Bronchial epithelial cell (primary cell): ENCODE results near the gene FOXO6. TPM values are rescaled to one million over a fixed set of nuclear protein-coding genes. Genes with fewer than 3 reads are reported as not detected.

Experiments
- DNase-seq: peaks from one replicate; pipeline ENCODE4 v3.0.0-alpha.2; 2010; ENCODE audit warnings: low read depth
- FAIRE-seq: peaks from 2 replicates; lab custom pipeline; 2011; peaks lifted over from hg19 to GRCh38; lab: Jason Lieb, UNC
- H3K27me3 ChIP-seq: 2 replicates; pipeline ENCODE4 v1.5.1; 2011; ENCODE audit warnings: low read length; ENCODE audit not compliant: control insufficient read depth, insufficient read depth
- H3K36me3 ChIP-seq: 2 replicates; pipeline ENCODE4 v1.5.1; 2011; ENCODE audit warnings: low read length; ENCODE audit not compliant: control insufficient read depth, insufficient read depth
- H3K4me3 ChIP-seq: 2 replicates; pipeline ENCODE4 v1.5.1; 2011; ENCODE audit warnings: mild to moderate bottlenecking, low read depth, low read length, control low read depth
- total RNA-seq: library from RNA; depleted of rRNA; stranded (reverse); fragments of >200 nt; gene quantifications from 2 replicates; pipeline ENCODE4 v1.2.1, GENCODE V29; 2014
- TF ChIP-seq, protein P1 (sequence below): IDR thresholded peaks from 2 replicates; pipeline ENCODE4 v1.5.1; 2011; ENCODE audit warnings: mild to moderate bottlenecking, moderate library complexity, low read length, control low read depth, inconsistent platforms; ENCODE audit not compliant: insufficient read depth, severe bottlenecking

Gene FOXO6
- total RNA-seq, 1 donor from 2014 or later: not detected

DNA sequence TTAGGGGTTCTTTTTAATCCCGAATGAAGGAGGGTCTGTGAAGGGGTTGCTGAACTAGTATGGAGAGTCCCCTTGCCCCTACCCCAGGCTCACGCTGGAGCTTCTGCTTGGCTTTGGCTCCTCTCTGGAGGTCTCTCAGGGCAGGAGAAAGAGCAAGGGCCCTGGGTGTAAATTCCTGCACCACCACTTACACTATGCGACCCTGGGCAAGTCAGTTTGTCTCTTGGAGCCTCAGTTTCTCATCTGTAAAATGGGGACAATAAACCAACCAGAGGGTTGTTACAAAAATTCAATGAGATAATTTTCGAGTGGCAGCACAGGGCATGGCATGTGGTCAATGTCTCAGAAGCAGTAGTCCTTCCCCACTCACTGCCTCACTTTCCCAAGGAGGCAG lies 11.4 kb downstream of the FOXO6 start:
- no peak for DNase-seq
- H3K27me3 ChIP-seq: peaks cover 7% of the 10 kb centered on the region
- FAIRE-seq: peak; percentile 84
- no peaks in the 10 kb centered on the region for H3K36me3 ChIP-seq
- TF ChIP-seq, protein P1, sequence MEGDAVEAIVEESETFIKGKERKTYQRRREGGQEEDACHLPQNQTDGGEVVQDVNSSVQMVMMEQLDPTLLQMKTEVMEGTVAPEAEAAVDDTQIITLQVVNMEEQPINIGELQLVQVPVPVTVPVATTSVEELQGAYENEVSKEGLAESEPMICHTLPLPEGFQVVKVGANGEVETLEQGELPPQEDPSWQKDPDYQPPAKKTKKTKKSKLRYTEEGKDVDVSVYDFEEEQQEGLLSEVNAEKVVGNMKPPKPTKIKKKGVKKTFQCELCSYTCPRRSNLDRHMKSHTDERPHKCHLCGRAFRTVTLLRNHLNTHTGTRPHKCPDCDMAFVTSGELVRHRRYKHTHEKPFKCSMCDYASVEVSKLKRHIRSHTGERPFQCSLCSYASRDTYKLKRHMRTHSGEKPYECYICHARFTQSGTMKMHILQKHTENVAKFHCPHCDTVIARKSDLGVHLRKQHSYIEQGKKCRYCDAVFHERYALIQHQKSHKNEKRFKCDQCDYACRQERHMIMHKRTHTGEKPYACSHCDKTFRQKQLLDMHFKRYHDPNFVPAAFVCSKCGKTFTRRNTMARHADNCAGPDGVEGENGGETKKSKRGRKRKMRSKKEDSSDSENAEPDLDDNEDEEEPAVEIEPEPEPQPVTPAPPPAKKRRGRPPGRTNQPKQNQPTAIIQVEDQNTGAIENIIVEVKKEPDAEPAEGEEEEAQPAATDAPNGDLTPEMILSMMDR: no peak
- no peak overlapping the region for H3K4me3 ChIP-seq

DNA sequence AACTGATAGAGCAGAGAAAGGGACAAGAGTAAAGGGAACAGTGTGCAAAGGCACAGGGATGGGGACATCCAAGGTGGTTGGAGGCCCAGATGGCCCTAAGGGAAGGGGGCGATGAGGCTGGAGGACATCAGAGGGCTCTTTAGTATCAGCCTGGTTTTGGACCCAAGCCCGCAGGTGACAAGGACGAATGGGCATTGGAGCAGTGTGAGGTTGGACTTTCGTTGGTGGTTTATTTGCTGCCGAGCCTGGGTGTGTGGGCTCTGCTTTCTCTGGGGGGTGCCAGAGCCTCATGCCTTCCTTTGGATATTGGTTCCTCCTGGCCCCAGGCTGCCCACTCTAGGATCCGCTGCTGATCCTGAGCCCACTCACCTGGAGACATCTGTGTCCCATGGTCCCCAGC lies 12.1 kb downstream of the FOXO6 start:
- H3K4me3 ChIP-seq: no peak overlapping the region
- no peaks in the 10 kb centered on the region for H3K36me3 ChIP-seq
- H3K27me3 ChIP-seq: peaks cover 5% of the 10 kb centered on the region
- DNase-seq: no peak
- peak; percentile 62 for FAIRE-seq
- TF ChIP-seq, protein P1: no peak

DNA sequence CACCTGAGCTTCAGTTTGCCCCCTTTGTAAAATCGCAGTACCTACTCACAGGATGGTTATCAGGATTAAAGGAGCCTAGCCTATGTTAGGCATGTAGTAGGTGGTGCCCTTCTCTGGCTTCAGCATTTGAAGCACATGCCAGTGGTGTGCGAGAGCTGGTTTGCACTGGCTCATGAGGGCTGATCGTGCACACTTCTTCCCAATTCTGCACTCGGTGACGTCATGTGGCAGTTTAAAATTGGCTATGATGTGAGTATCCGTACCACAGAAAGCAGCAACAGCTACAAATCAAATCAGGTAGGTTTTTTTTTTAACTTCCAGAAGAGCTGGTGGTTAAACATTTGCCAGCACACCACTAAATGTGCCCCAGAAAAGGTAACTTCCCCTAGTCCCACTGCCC lies 13.5 kb downstream of the FOXO6 start:
- FAIRE-seq (no peak), DNase-seq (no peak)
- TF ChIP-seq, protein P1: no peak
- peaks cover 3% of the 10 kb centered on the region for H3K27me3 ChIP-seq
- H3K4me3 ChIP-seq: no peak overlapping the region
- no peaks in the 10 kb centered on the region for H3K36me3 ChIP-seq

DNA sequence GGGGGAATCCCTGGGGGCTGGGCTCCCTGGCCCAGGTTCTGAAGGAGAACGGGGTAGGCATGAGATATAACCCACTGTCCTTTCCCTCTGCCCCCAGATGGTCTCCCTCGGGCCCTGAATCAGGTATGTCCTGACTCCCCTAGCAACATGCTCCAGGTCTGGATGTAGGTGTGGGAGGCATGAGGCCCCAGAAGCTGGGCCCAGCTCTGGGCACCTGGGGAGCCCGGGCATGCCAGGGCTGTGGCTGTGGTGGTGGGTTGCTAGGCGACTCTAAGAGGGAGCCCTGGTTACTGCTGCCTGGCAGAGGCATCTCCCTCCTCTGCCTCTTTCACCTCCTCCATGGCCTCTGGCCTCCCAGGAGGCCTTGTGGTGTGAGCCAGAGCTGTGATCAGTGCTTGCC lies 16.2 kb downstream of the FOXO6 start:
- TF ChIP-seq, protein P1: no peak
- Histone ChIP-seq H3K4me3 (no peak overlapping the region), H3K27me3 (peaks cover 3% of the 10 kb centered on the region), H3K36me3 (no peaks in the 10 kb centered on the region)
- DNase-seq (no peak), FAIRE-seq (no peak)

DNA sequence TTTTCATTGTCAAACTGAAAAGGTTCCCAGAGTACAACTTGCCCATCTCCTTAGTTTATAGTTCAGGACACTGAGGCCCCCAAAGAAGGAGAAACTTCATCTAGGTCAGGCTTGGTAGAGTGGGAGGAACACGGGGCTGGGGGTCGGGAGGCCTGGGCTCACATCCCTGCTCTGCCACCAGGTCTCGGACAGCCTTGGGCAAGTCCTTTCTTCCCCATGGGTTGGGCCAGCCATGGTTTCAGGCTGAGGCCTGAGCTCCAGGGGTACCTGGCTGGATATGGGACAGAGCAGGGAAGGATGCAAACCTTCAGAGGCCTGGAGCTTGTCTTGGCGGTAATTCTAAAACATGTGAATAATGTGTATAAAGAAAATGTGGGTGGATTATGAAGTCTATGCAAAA lies 17.0 kb downstream of the FOXO6 start:
- peaks cover 3% of the 10 kb centered on the region for H3K27me3 ChIP-seq
- H3K4me3 ChIP-seq: no peak overlapping the region
- no peak for DNase-seq
- H3K36me3 ChIP-seq: no peaks in the 10 kb centered on the region
- FAIRE-seq: no peak
- TF ChIP-seq, protein P1: no peak

DNA sequence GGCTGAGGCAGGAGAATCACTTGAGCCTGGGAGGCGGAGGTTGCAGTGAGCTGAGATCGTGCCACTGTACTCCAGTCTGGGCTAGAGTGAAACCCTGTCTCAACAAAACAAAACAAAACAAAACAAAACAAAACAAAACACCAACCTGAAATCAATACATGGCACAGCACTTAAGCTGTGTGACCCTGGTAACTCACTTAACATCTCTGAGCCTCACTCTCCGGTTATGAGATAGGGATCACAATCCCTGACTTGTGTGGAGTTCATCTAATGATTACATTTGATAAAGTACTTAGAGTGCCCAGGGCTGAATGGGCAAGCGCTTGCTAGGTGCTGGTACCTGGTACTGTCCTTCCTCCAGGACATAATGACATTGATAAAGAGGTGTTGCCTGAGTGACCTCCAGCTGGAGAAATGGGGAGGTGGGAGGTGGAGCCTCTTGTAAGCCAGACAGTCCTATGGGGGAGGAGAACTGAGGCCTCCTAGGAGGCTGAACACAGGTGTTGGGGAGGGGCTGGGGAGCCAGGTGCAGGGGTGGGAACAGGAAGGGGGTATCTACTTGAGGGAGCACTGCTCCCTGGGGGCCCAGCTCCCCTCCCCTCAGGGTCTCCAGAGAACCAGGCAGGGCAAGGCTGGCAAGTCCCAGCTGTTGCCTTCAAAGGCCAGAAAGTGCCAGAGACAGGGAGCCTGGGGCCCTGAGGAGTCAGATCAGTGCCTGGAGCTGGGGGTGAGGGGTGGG lies 17.9 kb downstream of the FOXO6 start:
- no peak overlapping the region for H3K4me3 ChIP-seq
- H3K36me3 ChIP-seq: no peaks in the 10 kb centered on the region
- DNase-seq (no peak), FAIRE-seq (peak; percentile 60)
- peaks cover 8% of the 10 kb centered on the region for H3K27me3 ChIP-seq
- TF ChIP-seq, protein P1: no peak
